ENCODE results near the gene TMEM203.
"Not testable (repeated sequence)": the region's sequence is repeated elsewhere in the genome, so short reads cannot be mapped to it uniquely, and the experiment has no call there.

Gene TMEM203

DNA sequence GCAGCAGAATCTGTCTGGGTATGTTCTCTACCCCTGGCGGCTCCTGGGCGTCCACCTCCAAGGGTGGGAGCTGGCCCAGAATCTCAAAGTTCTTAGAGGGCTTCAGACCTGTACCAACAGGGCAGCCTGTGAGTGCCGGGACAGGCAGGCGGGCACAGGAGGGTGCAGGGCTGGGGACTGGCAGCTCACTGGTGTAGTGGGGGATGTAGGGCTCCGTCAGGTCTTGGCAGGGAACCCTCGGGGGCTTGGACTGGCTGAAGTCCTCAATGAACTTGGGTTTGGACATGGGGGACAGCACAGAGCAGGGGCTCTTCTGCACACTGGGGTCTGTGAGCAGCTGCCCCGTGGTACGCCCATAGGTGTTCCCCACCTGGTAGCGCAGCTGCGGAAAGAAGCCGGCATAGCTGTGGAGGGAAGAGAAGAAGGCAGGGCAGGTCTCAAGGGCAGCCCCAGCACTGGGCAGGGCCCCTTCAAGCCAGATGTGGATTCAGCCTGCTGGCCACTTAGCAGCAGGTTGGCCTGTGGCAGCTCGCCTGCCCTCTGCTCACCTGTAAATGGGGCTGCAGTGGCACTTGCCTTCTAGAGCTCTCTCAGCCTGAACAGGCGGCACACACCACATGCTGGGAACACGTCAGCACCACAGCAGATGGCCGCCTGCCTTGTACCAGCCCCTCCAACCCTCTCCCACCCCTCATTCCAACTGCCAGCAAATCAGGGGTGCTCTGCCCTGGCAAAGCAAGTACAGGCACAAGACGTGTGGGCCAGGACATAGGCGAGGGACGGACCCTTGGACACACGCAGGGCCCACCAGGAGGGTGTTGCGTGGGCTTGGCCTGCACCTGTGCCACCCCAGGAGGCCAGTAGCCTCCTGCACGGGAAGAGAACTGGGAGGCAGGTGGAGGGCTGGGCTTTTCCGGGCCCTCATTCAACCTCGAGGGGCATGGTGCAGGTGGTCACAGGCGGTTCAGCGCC is 40.3 kb upstream of the TMEM203 start:
- no peak for FAIRE-seq
- DNase-seq (ENCODE audit: insufficient read length, low spot score), result no peak
- no peak for TF ChIP-seq POLR2A (IDR thresholded peaks at IDR 0.05; ENCODE audit: low read depth, low read length)

DNA sequence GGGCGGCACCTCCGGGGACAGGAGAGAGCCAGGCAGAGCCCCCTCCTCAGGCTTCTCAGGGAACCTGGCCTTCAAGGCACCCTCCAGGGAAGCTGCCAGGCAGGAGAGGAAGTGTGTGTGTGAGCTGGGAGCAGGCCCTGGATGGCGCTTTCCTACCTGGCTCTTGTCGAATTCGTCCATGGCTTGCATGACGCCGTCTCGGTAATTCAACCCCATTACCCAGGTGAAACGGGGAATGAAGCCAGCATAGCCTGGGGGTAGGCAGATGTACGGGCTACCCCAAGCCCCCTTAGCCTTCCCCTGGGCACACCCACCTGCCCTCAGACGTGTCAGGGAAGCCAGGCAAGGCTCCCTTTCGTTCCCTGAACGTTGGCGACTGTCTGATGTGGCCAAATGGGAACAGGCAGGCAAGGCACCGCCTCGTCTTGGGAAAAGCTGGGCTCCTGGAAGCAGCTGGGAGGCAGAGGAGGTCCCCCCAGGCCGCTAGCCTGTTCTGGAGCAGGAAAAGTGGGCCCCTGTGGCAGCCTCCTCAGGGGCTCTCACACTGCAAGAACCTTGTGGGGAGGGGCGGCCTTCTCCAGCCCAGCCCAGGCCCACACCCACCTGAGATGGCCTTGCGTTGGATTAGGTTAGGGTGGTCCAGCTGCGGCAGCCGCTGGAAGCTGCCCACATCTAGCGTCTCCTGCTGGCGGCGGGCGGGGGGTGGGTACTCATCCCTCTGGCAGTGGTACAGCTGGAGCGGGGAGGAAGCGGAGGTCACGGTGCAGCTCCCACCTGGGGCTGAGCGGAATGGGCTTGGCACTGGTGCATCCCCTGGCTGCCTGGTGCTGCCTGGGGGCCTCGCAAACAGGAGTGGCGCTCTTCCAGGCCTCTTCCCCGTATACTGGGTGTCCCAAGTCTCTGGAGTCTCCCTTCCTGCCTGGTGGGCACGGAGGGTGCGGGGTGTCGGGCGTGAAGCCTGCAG is 39.3 kb upstream of the TMEM203 start:
- no peak; the same call in 1 of the 2 replicates for TF ChIP-seq POLR2A (IDR thresholded peaks at IDR 0.05; ENCODE audit: low read depth, low read length)
- FAIRE-seq, result no peak
- no peak for DNase-seq (ENCODE audit: insufficient read length, low spot score)

DNA sequence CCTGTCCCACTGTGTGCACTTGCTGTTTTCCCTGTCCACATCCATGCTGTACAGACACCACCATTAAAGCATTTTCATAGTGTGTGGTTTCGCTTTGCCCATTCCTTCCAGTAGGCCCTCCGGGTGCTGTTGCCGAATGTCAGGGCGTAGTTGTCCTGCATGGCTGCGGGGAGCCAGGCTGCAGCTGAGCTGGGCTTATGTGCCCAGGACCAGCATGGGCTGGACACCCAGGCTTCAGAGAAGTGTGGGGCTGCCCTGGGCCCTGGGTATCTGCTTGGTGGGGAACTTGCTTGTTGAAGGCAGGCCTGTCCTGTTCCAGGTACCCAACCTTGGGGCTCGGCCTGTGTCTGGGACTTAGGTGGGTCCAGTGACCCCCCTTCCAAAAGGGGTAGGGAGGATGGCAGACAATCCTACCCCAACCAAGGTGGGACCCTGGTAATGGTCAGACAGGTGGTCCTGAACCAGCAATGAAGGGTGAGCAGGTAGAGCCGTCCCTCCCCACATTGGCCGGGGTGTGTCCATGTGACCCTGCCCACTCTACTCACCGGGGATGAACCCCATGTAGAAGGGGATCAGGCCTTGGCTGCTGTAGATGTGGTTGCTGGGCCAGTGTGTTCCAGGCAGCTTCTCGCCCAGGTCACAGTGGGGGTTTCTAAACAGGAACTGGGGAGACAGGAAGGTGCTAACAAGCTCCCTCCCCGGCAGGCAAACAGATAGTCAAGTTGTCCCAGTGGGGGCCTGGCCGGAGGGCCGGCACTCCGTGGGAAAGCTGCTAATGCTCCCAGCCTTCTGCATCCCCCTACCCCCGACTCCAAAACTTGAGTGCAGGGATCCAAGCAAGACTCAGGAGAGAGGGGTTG is 38.4 kb upstream of the TMEM203 start:
- no peak for FAIRE-seq
- DNase-seq (ENCODE audit: insufficient read length, low spot score), result peak; percentile 82
- TF ChIP-seq POLR2A (IDR thresholded peaks at IDR 0.05; ENCODE audit: low read depth, low read length), result peak; percentile 71

DNA sequence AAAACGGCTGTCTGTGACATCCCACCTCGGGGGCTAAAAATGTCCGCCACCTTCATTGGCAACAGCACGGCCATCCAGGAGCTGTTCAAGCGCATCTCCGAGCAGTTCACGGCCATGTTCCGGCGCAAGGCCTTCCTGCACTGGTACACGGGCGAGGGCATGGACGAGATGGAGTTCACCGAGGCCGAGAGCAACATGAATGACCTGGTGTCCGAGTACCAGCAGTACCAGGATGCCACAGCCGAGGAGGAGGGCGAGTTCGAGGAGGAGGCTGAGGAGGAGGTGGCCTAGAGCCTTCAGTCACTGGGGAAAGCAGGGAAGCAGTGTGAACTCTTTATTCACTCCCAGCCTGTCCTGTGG is 37.8 kb upstream of the TMEM203 start:
- not testable (repeated sequence) for FAIRE-seq; DNase-seq (ENCODE audit: insufficient read length, low spot score)
- peak; percentile 14; the same call in 1 of the 2 replicates for TF ChIP-seq POLR2A (IDR thresholded peaks at IDR 0.05; ENCODE audit: low read depth, low read length)

DNA sequence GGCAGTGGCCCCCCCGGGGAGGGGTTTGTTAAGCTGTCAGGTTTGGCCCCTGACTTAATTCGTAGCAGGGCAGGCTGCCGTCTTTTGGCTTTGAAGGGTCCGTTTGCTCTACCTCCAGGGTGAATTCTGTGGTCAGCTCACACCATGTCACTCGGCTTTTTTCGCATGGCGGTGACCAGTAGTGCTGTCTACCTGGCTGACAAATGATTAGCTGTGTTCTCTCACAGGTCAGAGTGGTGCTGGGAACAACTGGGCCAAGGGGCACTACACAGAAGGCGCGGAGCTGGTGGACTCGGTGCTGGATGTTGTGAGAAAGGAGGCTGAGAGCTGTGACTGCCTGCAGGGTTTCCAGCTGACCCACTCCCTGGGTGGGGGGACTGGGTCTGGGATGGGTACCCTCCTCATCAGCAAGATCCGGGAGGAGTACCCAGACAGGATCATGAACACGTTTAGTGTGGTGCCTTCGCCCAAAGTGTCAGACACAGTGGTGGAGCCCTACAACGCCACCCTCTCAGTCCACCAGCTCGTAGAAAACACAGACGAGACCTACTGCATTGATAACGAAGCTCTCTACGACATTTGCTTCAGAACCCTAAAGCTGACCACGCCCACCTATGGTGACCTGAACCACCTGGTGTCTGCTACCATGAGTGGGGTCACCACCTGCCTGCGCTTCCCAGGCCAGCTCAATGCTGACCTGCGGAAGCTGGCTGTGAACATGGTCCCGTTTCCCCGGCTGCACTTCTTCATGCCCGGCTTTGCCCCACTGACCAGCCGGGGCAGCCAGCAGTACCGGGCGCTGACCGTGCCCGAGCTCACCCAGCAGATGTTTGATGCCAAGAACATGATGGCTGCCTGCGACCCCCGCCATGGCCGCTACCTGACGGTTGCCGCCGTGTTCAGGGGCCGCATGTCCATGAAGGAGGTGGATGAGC is 37.1 kb upstream of the TMEM203 start:
- FAIRE-seq, result no peak
- no peak for TF ChIP-seq POLR2A (IDR thresholded peaks at IDR 0.05; ENCODE audit: low read depth, low read length)
- DNase-seq (ENCODE audit: insufficient read length, low spot score), result no peak

DNA sequence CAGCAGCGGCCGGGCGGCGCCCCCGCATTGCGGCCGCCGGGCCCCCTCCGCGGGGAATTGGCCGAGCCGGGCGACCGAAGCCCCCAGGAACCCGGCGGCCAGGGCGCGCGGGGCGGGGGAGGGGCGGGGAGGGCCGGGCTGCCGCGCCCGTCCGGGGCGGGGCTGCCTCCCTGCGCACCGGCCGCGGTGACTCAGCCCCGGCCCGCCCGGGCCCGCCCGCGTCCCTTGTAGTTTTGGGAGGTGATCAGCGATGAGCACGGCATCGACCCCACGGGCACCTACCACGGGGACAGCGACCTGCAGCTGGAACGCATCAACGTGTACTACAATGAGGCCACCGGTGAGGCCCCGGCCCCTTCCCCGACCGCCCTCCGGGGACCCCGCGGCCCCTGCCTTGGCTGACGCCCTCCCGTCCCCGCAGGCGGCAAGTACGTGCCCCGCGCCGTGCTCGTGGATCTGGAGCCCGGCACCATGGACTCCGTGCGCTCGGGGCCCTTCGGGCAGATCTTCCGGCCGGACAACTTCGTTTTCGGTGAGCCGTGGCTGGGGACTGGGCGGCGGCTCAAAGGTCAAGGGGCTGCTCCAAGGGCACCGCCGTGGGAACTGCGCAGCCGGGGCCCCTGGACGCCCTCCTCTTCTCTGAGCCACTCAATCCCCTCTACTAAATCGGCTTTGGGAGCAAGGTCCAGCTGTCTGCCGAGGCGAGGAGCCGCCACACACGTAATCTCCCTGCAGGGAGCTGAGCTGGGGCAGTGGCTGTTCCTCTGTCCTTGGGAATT is 36.2 kb upstream of the TMEM203 start:
- DNase-seq (ENCODE audit: insufficient read length, low spot score), result no peak
- peak; percentile 13; the same call in 1 of the 2 replicates for TF ChIP-seq POLR2A (IDR thresholded peaks at IDR 0.05; ENCODE audit: low read depth, low read length)
- FAIRE-seq, result no peak

DNA sequence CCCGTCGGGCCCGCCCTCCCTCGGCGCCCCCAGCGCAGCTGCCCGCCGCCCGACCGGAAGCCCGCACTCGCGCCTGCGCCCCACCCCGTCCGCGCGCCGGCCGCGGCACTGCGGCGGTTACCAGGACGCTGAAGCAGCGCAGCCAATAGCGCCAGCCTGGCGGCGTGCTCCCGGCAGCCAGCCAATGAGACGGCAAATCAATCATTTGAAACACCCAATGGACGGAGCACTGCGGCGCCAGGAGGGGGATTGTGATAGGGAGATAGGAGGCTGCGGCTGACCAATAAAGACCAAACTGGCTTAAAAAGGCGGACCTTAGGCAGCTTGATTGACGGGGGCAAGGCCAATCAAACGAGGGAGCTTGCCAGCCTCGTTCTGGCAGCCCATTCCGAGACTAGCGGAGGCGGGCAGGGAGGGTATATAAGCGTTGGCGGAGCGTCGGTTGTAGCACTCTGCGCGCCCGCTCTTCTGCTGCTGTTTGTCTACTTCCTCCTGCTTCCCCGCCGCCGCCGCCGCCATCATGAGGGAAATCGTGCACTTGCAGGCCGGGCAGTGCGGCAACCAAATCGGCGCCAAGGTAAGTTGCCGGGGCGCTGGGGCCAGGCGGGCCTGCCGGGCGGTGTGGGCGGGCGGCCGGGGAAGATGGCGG is 35.5 kb upstream of the TMEM203 start, which contains the start of gene TUBB4B:
Gene TUBB4B, plus strand, starts transcription at position 447 of the 649 bp plus-strand sequence. Its CDS starts 74 bp downstream, at position 521.
- DNase-seq (ENCODE audit: insufficient read length, low spot score) (peak; percentile 100), FAIRE-seq (peak; percentile 92)
- TF ChIP-seq POLR2A (IDR thresholded peaks at IDR 0.05; ENCODE audit: low read depth, low read length), result peak; percentile 100

DNA sequence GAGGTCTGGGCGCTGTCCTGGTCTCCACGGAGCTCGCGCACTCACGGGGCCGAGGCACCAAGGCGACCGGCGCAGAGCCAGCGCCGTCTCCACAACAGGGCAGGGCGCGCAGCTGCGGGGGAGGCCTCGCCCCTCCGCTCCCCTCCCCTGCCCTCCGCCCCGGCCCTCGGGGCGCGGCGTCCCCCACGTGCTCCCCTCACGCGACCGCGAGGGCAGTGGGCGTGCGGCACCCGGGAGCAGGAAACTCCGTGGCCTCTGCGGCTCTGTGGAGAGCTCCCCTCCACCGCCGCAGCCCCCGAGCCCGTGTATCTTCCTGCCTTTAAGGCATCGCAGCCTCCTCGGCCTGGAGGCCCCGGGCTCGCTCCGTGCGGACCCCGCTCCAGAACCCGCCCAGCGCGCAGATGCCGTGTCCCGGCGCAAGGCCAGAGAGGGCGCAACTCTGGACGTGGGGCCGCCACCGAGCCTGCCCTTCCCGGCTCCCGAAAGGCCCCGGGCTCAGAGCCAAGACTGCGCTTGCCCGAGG is 34.9 kb upstream of the TMEM203 start:
- FAIRE-seq (no peak), DNase-seq (ENCODE audit: insufficient read length, low spot score) (peak; percentile 92)
- TF ChIP-seq POLR2A (IDR thresholded peaks at IDR 0.05; ENCODE audit: low read depth, low read length), result peak; percentile 81

DNA sequence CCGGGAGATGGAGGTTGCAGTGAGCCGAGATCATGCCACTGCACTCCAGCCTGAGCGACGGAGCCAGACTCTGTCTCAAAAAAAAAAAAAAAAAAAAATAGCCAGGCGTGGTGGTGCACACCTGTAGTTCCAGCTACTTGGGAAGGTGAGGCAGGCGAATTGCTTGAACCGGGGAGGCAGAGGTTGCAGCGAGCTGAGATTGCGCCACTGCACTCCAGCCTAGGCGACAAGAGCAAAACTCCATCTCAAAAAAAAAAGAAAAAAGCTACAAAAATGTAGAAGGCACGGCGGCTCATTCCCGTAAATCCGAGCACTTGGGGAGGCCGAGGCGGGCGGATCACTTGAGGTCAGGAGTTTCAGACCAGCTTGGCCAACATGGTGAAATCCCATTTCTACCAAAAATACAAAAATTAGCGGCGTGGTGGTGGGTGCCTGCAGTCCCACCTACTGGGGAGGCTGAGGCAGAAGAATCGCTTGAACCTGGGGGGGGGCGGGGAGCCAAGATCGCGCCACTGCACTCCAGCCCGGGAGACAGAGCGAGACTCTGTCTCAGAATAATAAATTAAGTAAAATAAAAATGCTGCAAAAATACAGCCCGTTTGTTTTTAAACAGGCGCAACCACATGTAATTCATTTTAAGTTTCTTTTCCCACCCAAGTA is 34.2 kb upstream of the TMEM203 start:
- FAIRE-seq; DNase-seq (ENCODE audit: insufficient read length, low spot score): not testable (repeated sequence)
